ENCODE measurements around the gene CANT1. TPM values are rescaled to one million over a fixed set of nuclear protein-coding genes. Genes with fewer than 3 reads are reported as not detected.
A peak's percentile ranks its signal among the peaks of the same experiment; 100 is the strongest.
"Not testable (repeated sequence)": the region's sequence is repeated elsewhere in the genome, so short reads cannot be mapped to it uniquely, and the experiment has no call there.

The CANT1 gene
- total and polyA plus RNA-seq, 2 donors, result 20.9 to 32.1 TPM

- 19% methylated on average over 16 of the region's 16 CpGs for WGBS
- H3K36me3 ChIP-seq (ENCODE audit: insufficient read depth), result no peaks in the 10 kb centered on the region
- H3K4me1 ChIP-seq (ENCODE audit: insufficient read depth), result peaks cover 1% of the 10 kb centered on the region
- no peak overlapping the region for H3K4me3 ChIP-seq (ENCODE audit: low read depth, low read length)
- no peak overlapping the region for H3K27ac ChIP-seq (ENCODE audit: low read depth)
- DNase-seq (ENCODE audit: extremely low spot score), result no peak
These were observed 18.4 kb upstream of the CANT1 start for GRCh38 chr17:79027925-79028491.

- no peak overlapping the region for H3K4me3 ChIP-seq (ENCODE audit: low read depth, low read length)
- H3K27ac ChIP-seq (ENCODE audit: low read depth), result no peak overlapping the region
- WGBS, result 32% methylated on average over 10 of the region's 10 CpGs
- H3K4me1 ChIP-seq (ENCODE audit: insufficient read depth), result peaks cover 1% of the 10 kb centered on the region
- no peak for DNase-seq (ENCODE audit: extremely low spot score)
- no peaks in the 10 kb centered on the region for H3K36me3 ChIP-seq (ENCODE audit: insufficient read depth)
These were observed 17.8 kb upstream of the CANT1 start for GRCh38 chr17:79027274-79027924.

- H3K36me3 ChIP-seq (ENCODE audit: insufficient read depth), result no peaks in the 10 kb centered on the region
- no peak overlapping the region for H3K27ac ChIP-seq (ENCODE audit: low read depth)
- H3K4me1 ChIP-seq (ENCODE audit: insufficient read depth), result peaks cover 1% of the 10 kb centered on the region
- no peak for DNase-seq (ENCODE audit: extremely low spot score)
- WGBS, result 63% methylated on average over 16 of the region's 16 CpGs
- no peak overlapping the region for H3K4me3 ChIP-seq (ENCODE audit: low read depth, low read length)
These were observed 17.1 kb upstream of the CANT1 start for GRCh38 chr17:79026376-79027273.

- no peak for DNase-seq (ENCODE audit: extremely low spot score)
- no peaks in the 10 kb centered on the region for H3K36me3 ChIP-seq (ENCODE audit: insufficient read depth)
- 50% methylated on average over 31 of the region's 31 CpGs for WGBS
- H3K4me3 ChIP-seq (ENCODE audit: low read depth, low read length), result peak overlapping the region; percentile 60
- H3K27ac ChIP-seq (ENCODE audit: low read depth), result no peak overlapping the region
- H3K4me1 ChIP-seq (ENCODE audit: insufficient read depth), result peaks cover 1% of the 10 kb centered on the region
These were observed 15.6 kb upstream of the CANT1 start for GRCh38 chr17:79024901-79025737.

- H3K27ac ChIP-seq (ENCODE audit: low read depth), result no peak within 1 kb of the TSS
- peak within 1 kb of the TSS; percentile 60 for H3K4me3 ChIP-seq (ENCODE audit: low read depth, low read length)
- H3K4me1 ChIP-seq (ENCODE audit: insufficient read depth), result peaks cover 1% of the 10 kb centered on the region
- no peak for DNase-seq (ENCODE audit: extremely low spot score)
- no peaks in the 10 kb centered on the region for H3K36me3 ChIP-seq (ENCODE audit: insufficient read depth)
- 2% methylated on average over 77 of the region's 77 CpGs for WGBS
These were observed 14.6 kb upstream of the CANT1 start, which contains the start of gene C1QTNF1 for GRCh38 chr17:79023886-79024771. TSS of gene C1QTNF1 (plus strand) at chr17:79024169. CDS start at chr17:79043969, 19,800 bp downstream.

GRCh38 chr17:79023180-79023705, 13.7 kb upstream of the CANT1 start:
- H3K27ac ChIP-seq (ENCODE audit: low read depth), result no peak overlapping the region
- no peak overlapping the region for H3K4me3 ChIP-seq (ENCODE audit: low read depth, low read length)
- H3K36me3 ChIP-seq (ENCODE audit: insufficient read depth), result no peaks in the 10 kb centered on the region
- WGBS, result 78% methylated on average over 12 of the region's 12 CpGs
- peaks cover 1% of the 10 kb centered on the region for H3K4me1 ChIP-seq (ENCODE audit: insufficient read depth)
- no peak for DNase-seq (ENCODE audit: extremely low spot score)

- H3K36me3 ChIP-seq (ENCODE audit: insufficient read depth), result no peaks in the 10 kb centered on the region
- no peak overlapping the region for H3K27ac ChIP-seq (ENCODE audit: low read depth)
- DNase-seq (ENCODE audit: extremely low spot score), result no peak
- H3K4me3 ChIP-seq (ENCODE audit: low read depth, low read length), result no peak overlapping the region
- 85% methylated on average over 9 of the region's 9 CpGs for WGBS
- peaks cover 1% of the 10 kb centered on the region for H3K4me1 ChIP-seq (ENCODE audit: insufficient read depth)
These were observed 13.0 kb upstream of the CANT1 start for GRCh38 chr17:79022507-79022991.

- H3K27ac ChIP-seq (ENCODE audit: low read depth); H3K4me3 ChIP-seq (ENCODE audit: low read depth, low read length); H3K36me3 ChIP-seq (ENCODE audit: insufficient read depth); H3K4me1 ChIP-seq (ENCODE audit: insufficient read depth); DNase-seq (ENCODE audit: extremely low spot score): not testable (repeated sequence)
- WGBS, result 91% methylated on average over 2 of the region's 2 CpGs
These were observed 12.4 kb upstream of the CANT1 start for GRCh38 chr17:79021929-79022328.

- Histone ChIP-seq H3K4me3 (ENCODE audit: low read depth, low read length) (no peak overlapping the region), H3K4me1 (ENCODE audit: insufficient read depth) (peaks cover 1% of the 10 kb centered on the region), H3K36me3 (ENCODE audit: insufficient read depth) (no peaks in the 10 kb centered on the region), H3K27ac (ENCODE audit: low read depth) (no peak overlapping the region)
- 67% methylated on average over 2 of the region's 2 CpGs for WGBS
- no peak for DNase-seq (ENCODE audit: extremely low spot score)
These were observed 11.2 kb upstream of the CANT1 start for GRCh38 chr17:79020631-79021301.

GRCh38 chr17:79019632-79020584, 10.3 kb upstream of the CANT1 start:
- no peak for DNase-seq (ENCODE audit: extremely low spot score)

GRCh38 chr17:79019261-79019631, 9.7 kb upstream of the CANT1 start:
- Histone ChIP-seq H3K4me3 (ENCODE audit: low read depth, low read length) (no peak overlapping the region), H3K4me1 (ENCODE audit: insufficient read depth) (no peaks in the 10 kb centered on the region), H3K27ac (ENCODE audit: low read depth) (no peak overlapping the region), H3K36me3 (ENCODE audit: insufficient read depth) (no peaks in the 10 kb centered on the region)
- DNase-seq (ENCODE audit: extremely low spot score), result no peak
- WGBS, result 75% methylated on average over 2 of the region's 2 CpGs

More at GRCh38 chr17:79019632-79020584, 10.3 kb upstream of the CANT1 start:
- no peaks in the 10 kb centered on the region for H3K36me3 ChIP-seq (ENCODE audit: insufficient read depth)
- WGBS, result 20% methylated on average over 19 of the region's 19 CpGs
- H3K4me1 ChIP-seq (ENCODE audit: insufficient read depth), result peaks cover under 1% of the 10 kb centered on the region
- H3K27ac ChIP-seq (ENCODE audit: low read depth), result no peak overlapping the region
- H3K4me3 ChIP-seq (ENCODE audit: low read depth, low read length), result no peak overlapping the region
